Neural cell (in vitro differentiated cells): ENCODE data around the gene ELMO1.

Experiments used
- CTCF ChIP-seq: fragments of 450-650 bp; IDR thresholded peaks from 2 replicates; pipeline ENCODE4 v1.5.1; 2014; ENCODE audit warnings: antibody characterized with exemption, mild to moderate bottlenecking, moderate library complexity; ENCODE audit not compliant: poor library complexity, severe bottlenecking
- EP300 ChIP-seq: fragments of 450-650 bp; conservative IDR thresholded peaks from 2 replicates; pipeline ENCODE4 v1.6.1; 2014; ENCODE audit warnings: antibody characterized with exemption, mild to moderate bottlenecking, moderate library complexity; ENCODE audit not compliant: poor library complexity, severe bottlenecking
- EZH2 ChIP-seq: fragments of 200-600, 300-800 bp; shearing (Covaris generic), sonication (generic); IDR thresholded peaks from 2 replicates; pipeline ENCODE4 v1.6.1; 2014; ENCODE audit warnings: antibody characterized with exemption, low read length, borderline replicate concordance, mild to moderate bottlenecking; ENCODE audit not compliant: insufficient read depth, poor library complexity, severe bottlenecking
- MXI1 ChIP-seq: fragments of 450-650 bp; conservative IDR thresholded peaks from 2 replicates; pipeline ENCODE4 v1.6.1; 2014; ENCODE audit warnings: antibody characterized with exemption, mild to moderate bottlenecking; ENCODE audit not compliant: poor library complexity, severe bottlenecking
- RAD21 ChIP-seq: fragments of 450-650 bp; conservative IDR thresholded peaks from 2 replicates; pipeline ENCODE4 v1.6.1; 2014; ENCODE audit warnings: antibody characterized with exemption, mild to moderate bottlenecking, moderate library complexity
- TAF1 ChIP-seq: IDR thresholded peaks from 2 replicates; pipeline ENCODE4 v1.6.1; 2012; ENCODE audit warnings: low read depth

- TF ChIP-seq CTCF (no peak), MXI1 (no peak), TAF1 (no peak), EP300 (no peak), RAD21 (no peak), EZH2 (no peak)
These were observed 491.9 kb downstream of the ELMO1 start for GRCh38 chr7:36956814-36957213.
